ENCODE results near the gene RPL10.

DNA sequence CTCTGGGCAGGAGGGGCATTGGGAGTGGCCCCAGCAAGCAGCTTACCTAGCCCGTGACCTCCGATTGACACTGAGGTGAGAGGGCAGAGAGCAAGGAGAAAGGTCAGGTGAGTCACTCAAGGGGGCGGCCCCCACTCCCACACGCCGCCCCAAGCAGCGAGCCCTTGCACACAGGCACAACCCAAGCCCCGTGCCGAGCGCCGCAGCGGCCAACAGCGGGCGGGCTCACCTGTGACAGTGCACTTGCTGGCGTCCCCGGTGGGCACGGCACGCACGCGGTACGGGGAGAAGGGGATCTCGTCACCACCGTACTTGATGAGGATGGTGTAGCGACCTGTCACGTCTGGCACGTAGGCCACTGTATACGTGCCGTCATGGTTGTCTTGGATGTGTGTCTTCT is 41.0 kb upstream of the RPL10 start:
- TF ChIP-seq, protein P1, sequence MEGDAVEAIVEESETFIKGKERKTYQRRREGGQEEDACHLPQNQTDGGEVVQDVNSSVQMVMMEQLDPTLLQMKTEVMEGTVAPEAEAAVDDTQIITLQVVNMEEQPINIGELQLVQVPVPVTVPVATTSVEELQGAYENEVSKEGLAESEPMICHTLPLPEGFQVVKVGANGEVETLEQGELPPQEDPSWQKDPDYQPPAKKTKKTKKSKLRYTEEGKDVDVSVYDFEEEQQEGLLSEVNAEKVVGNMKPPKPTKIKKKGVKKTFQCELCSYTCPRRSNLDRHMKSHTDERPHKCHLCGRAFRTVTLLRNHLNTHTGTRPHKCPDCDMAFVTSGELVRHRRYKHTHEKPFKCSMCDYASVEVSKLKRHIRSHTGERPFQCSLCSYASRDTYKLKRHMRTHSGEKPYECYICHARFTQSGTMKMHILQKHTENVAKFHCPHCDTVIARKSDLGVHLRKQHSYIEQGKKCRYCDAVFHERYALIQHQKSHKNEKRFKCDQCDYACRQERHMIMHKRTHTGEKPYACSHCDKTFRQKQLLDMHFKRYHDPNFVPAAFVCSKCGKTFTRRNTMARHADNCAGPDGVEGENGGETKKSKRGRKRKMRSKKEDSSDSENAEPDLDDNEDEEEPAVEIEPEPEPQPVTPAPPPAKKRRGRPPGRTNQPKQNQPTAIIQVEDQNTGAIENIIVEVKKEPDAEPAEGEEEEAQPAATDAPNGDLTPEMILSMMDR (IDR thresholded peaks at IDR 0.05; ENCODE audit: low read depth, low read length) = no peak
- TF ChIP-seq EZH2phosphoT487 (IDR thresholded peaks at IDR 0.05; ENCODE audit: low read depth) = no peak
